HepG2 (cell line): Measurements from ENCODE around the gene SYS1. TPM values are rescaled to one million over a fixed set of nuclear protein-coding genes. Genes with fewer than 3 reads are reported as not detected.

Source experiments
- ARNT ChIP-seq: fragments of 450-650 bp; IDR thresholded peaks from 2 replicates; pipeline ENCODE4 v1.6.1; 2017
- ASH2L ChIP-seq: fragments of 300-600, 200-600 bp; sonication (generic); IDR thresholded peaks from 2 replicates; pipeline ENCODE4 v1.7.0; 2017; ENCODE audit warnings: low read depth, mild to moderate bottlenecking, moderate library complexity, mixed read lengths, low read length; ENCODE audit not compliant: insufficient read length
- BCL6 ChIP-seq: IDR thresholded peaks from 2 replicates; pipeline ENCODE4 v1.6.1; 2016; ENCODE audit warnings: missing genetic modification reagents, missing compliant biosample characterization
- CAMTA2 ChIP-seq: sonication (generic); formaldehyde crosslinking; IDR thresholded peaks from 2 replicates; pipeline ENCODE4 v1.4.0; 2020; ENCODE audit warnings: mild to moderate bottlenecking, missing genetic modification reagents, borderline replicate concordance
- CEBPB ChIP-seq: IDR thresholded peaks from 2 replicates; pipeline ENCODE4 v1.6.1; 2011; ENCODE audit warnings: low read depth, low read length, improper control_type of control experiment, borderline replicate concordance
- HNRNPLL ChIP-seq: fragments of 200-400 bp; formaldehyde crosslinking; IDR thresholded peaks from 2 replicates; pipeline ENCODE4 v1.6.1; 2017; ENCODE audit warnings: mild to moderate bottlenecking, low read depth, low read length; ENCODE audit not compliant: poor library complexity, severe bottlenecking
- KLF11 ChIP-seq: IDR thresholded peaks from 2 replicates; pipeline ENCODE4 v1.6.1; 2016; ENCODE audit warnings: missing compliant biosample characterization
- MXD4 ChIP-seq: IDR thresholded peaks from 2 replicates; pipeline ENCODE4 v1.6.1; 2016; ENCODE audit warnings: mild to moderate bottlenecking, missing biosample characterization, missing genetic modification reagents
- NCOA1 ChIP-seq: sonication (generic); formaldehyde crosslinking; IDR thresholded peaks from 2 replicates; pipeline ENCODE4 v1.9.0; 2021; ENCODE audit warnings: missing genetic modification reagents
- POGZ ChIP-seq: sonication (generic); formaldehyde crosslinking; IDR thresholded peaks from 2 replicates; pipeline ENCODE4 v1.4.0; 2020; ENCODE audit warnings: mild to moderate bottlenecking, missing genetic modification reagents
- SMAD9 ChIP-seq: sonication (generic); formaldehyde crosslinking; IDR thresholded peaks from 2 replicates; pipeline ENCODE4 v1.5.1; 2020; ENCODE audit warnings: mild to moderate bottlenecking, missing genetic modification reagents
- TBL1XR1 ChIP-seq: fragments of 150-350 bp; IDR thresholded peaks from 2 replicates; pipeline ENCODE4 v1.6.1; 2014; ENCODE audit warnings: borderline replicate concordance, low read length; ENCODE audit not compliant: partially characterized antibody
- TBP ChIP-seq: sonication (generic); formaldehyde crosslinking; IDR thresholded peaks from 2 replicates; pipeline ENCODE4 v1.5.0; 2020; ENCODE audit warnings: missing genetic modification reagents
- TSC22D2 ChIP-seq: sonication (generic); formaldehyde crosslinking; IDR thresholded peaks from 2 replicates; pipeline ENCODE4 v1.5.1; 2020; ENCODE audit warnings: missing genetic modification reagents, mild to moderate bottlenecking, borderline replicate concordance
- ZFP91 ChIP-seq: sonication (generic); formaldehyde crosslinking; IDR thresholded peaks from 2 replicates; pipeline ENCODE4 v1.9.0; 2022; ENCODE audit warnings: missing genetic modification reagents, mild to moderate bottlenecking, borderline replicate concordance
- ZNF18 ChIP-seq: sonication (generic); formaldehyde crosslinking; IDR thresholded peaks from 2 replicates; pipeline ENCODE4 v1.8.0; 2022; ENCODE audit warnings: mild to moderate bottlenecking, missing genetic modification reagents; ENCODE audit not compliant: insufficient replicate concordance
- ZNF207 ChIP-seq: fragments of 450-650 bp; IDR thresholded peaks from 2 replicates; pipeline ENCODE4 v1.6.1; 2016; ENCODE audit warnings: antibody characterized with exemption, borderline replicate concordance
- ZNF253 ChIP-seq: sonication (generic); formaldehyde crosslinking; IDR thresholded peaks from 2 replicates; pipeline ENCODE4 v1.8.0; 2022; ENCODE audit warnings: mild to moderate bottlenecking, missing genetic modification reagents, borderline replicate concordance
- ZNF329 ChIP-seq: sonication (generic); formaldehyde crosslinking; IDR thresholded peaks from 2 replicates; pipeline ENCODE4 v1.9.0; 2021; ENCODE audit warnings: low read depth, mild to moderate bottlenecking, missing genetic modification reagents
- ZNF331 ChIP-seq: sonication (generic); formaldehyde crosslinking; IDR thresholded peaks from 2 replicates; pipeline ENCODE4 v1.4.0; 2020; ENCODE audit warnings: missing genetic modification reagents
- ZNF382 ChIP-seq: sonication (generic); formaldehyde crosslinking; IDR thresholded peaks from 2 replicates; pipeline ENCODE4 v1.5.0; 2020; ENCODE audit warnings: missing genetic modification reagents, mild to moderate bottlenecking, borderline replicate concordance
- ZNF446 ChIP-seq: sonication (generic); formaldehyde crosslinking; IDR thresholded peaks from 2 replicates; pipeline ENCODE4 v1.5.0; 2020; ENCODE audit warnings: mild to moderate bottlenecking, missing genetic modification reagents
- ZNF501 ChIP-seq: sonication (generic); formaldehyde crosslinking; IDR thresholded peaks from 2 replicates; pipeline ENCODE4 v1.5.1; 2020; ENCODE audit warnings: mild to moderate bottlenecking, moderate library complexity, missing genetic modification reagents
- ZNF572 ChIP-seq: sonication (generic); formaldehyde crosslinking; IDR thresholded peaks from 2 replicates; pipeline ENCODE4 v1.5.1; 2020; ENCODE audit warnings: mild to moderate bottlenecking, missing genetic modification reagents
- ZNF784 ChIP-seq: sonication (generic); formaldehyde crosslinking; IDR thresholded peaks from 2 replicates; pipeline ENCODE4 v1.5.1; 2020; ENCODE audit warnings: missing genetic modification reagents, mild to moderate bottlenecking, borderline replicate concordance
- ZSCAN20 ChIP-seq: sonication (generic); formaldehyde crosslinking; IDR thresholded peaks from 2 replicates; pipeline ENCODE4 v1.4.0; 2020; ENCODE audit warnings: missing genetic modification reagents, mild to moderate bottlenecking, borderline replicate concordance
- polyA plus RNA-seq, 8 experiments: library from polyadenylated mRNA; depleted of rRNA in 3 of 8; stranded (reverse) in 7 of 8; unstranded in 1 of 8; fragments of >200 nt; fragmentation: Illumina TruSeq in 4 of 8; extraction: Trizol in 4 of 8; gene quantifications; 2 replicates each; pipeline versions ENCODE4 v1.2.1 to v1.2.3, GENCODE V29; 2011 to 2016; ENCODE audit warnings: low read depth in 4 of 8, missing spikeins in 1 of 8, mixed read lengths in 1 of 8; ENCODE audit not compliant: insufficient read depth in 1 of 8
- total RNA-seq, 5 experiments: library from RNA; depleted of rRNA; stranded (reverse); fragments of >200 nt; fragmentation: Illumina TruSeq; extraction: Trizol; gene quantifications; 2 replicates each; pipeline ENCODE4 v1.2.3, GENCODE V29; 2016; ENCODE audit warnings: low read depth in 1 of 5

The SYS1 gene
- total and polyA plus RNA-seq, 2 of the 13 experiments (the other 11 are each of a cell fraction or from before 2014, with no cell fraction given): 38.3 to 65.6 TPM

- TF ChIP-seq ZNF18 (CRISPR knock-in tag) (no peak), MXD4 (no peak), ZNF501 (CRISPR knock-in tag) (peak; percentile 20; the same call in 1 of the 2 replicates), KLF11 (no peak), BCL6 (CRISPR knock-in tag) (0 out of 2 replicates have a peak, but pooled peaks have one; percentile 10), ZNF331 (CRISPR knock-in tag) (peak; percentile 32; the same call in 1 of the 2 replicates), ZNF207 (no peak), ZFP91 (CRISPR knock-in tag) (no peak), CEBPB (0 out of 2 replicates have a peak, but pooled peaks have one; percentile 8), TSC22D2 (CRISPR knock-in tag) (0 out of 2 replicates have a peak, but pooled peaks have one; percentile 26), ZNF253 (CRISPR knock-in tag) (no peak), ZNF446 (CRISPR knock-in tag) (no peak), ZNF382 (CRISPR knock-in tag) (no peak), ZNF784 (CRISPR knock-in tag) (0 out of 2 replicates have a peak, but pooled peaks have one; percentile 27), ARNT (no peak), POGZ (CRISPR knock-in tag) (no peak), ZNF329 (CRISPR knock-in tag) (0 out of 2 replicates have a peak, but pooled peaks have one; percentile 51), TBP (CRISPR knock-in tag) (no peak), ASH2L (peak; percentile 70), ZNF572 (CRISPR knock-in tag) (no peak), ZSCAN20 (CRISPR knock-in tag) (no peak; the same call in 1 of the 2 replicates), SMAD9 (CRISPR knock-in tag) (0 out of 2 replicates have a peak, but pooled peaks have one; percentile 77), CAMTA2 (CRISPR knock-in tag) (no peak), NCOA1 (CRISPR knock-in tag) (no peak), TBL1XR1 (no peak), HNRNPLL (no peak)
Observed at GRCh38 chr20:45359406-45360148, 3.4 kb upstream of the SYS1 start (continued).
